GM23338 (cell line): ENCODE results near the gene ESYT2. TPM values are rescaled to one million over a fixed set of nuclear protein-coding genes. Genes with fewer than 3 reads are reported as not detected.
A peak's percentile ranks its signal among the peaks of the same experiment; 100 is the strongest.

ENCODE experiments used
- ATAC-seq: fragments of 200-7000 bp; cut with Tn5 transposase; 3 replicates; pipeline ENCODE4 v1.9.1; 2020
- DNase-seq: peaks from one replicate; pipeline ENCODE4 v3.0.0-alpha.2; 2015; ENCODE audit warnings: low spot score
- H2AFZ ChIP-seq: fragments of 200-600 bp; sonication (generic); 2 replicates; pipeline ENCODE4 v1.8.0; 2016; ENCODE audit warnings: antibody characterized with exemption, mild to moderate bottlenecking, moderate library complexity
- H3F3A ChIP-seq: fragments of 200-600 bp; sonication (generic); replicated peaks from 2 replicates; pipeline ENCODE4 v1.8.0; 2017; ENCODE audit warnings: antibody characterized with exemption, mixed run types, low read depth
- H3K27ac ChIP-seq: fragments of 200-600 bp; sonication (generic); 2 replicates; pipeline ENCODE4 v1.6.1; 2016; ENCODE audit warnings: low read depth
- H3K27me3 ChIP-seq: fragments of 200-600 bp; sonication (generic); 2 replicates; pipeline ENCODE4 v1.8.0; 2016; ENCODE audit warnings: mild to moderate bottlenecking, mixed run types, moderate library complexity; ENCODE audit not compliant: insufficient read depth
- H3K36me3 ChIP-seq: fragments of 200-600 bp; sonication (generic); 2 replicates; pipeline ENCODE4 v1.8.0; 2016; ENCODE audit warnings: mild to moderate bottlenecking; ENCODE audit not compliant: insufficient read depth
- H3K4me1 ChIP-seq: fragments of 200-600 bp; sonication (generic); 2 replicates; pipeline ENCODE4 v1.8.0; 2016; ENCODE audit warnings: mild to moderate bottlenecking, moderate library complexity; ENCODE audit not compliant: insufficient read depth
- H3K4me2 ChIP-seq: fragments of 200-600 bp; sonication (generic); 2 replicates; pipeline ENCODE4 v1.7.1; 2017; ENCODE audit warnings: mixed run types
- H3K4me3 ChIP-seq: fragments of 200-600 bp; sonication (generic); 2 replicates; pipeline ENCODE4 v1.6.1; 2016; ENCODE audit warnings: mixed run types
- H3K79me2 ChIP-seq: fragments of 200-600 bp; sonication (generic); replicated peaks from 2 replicates; pipeline ENCODE4 v1.8.0; 2017; ENCODE audit warnings: mild to moderate bottlenecking; ENCODE audit not compliant: insufficient read depth
- H3K9me2 ChIP-seq: fragments of 200-600 bp; sonication (generic); 2 replicates; pipeline ENCODE4 v1.8.0; 2017; ENCODE audit not compliant: insufficient read depth
- H4K20me1 ChIP-seq: fragments of 200-600 bp; sonication (generic); replicated peaks from 2 replicates; pipeline ENCODE4 v1.8.0; 2017; ENCODE audit warnings: mild to moderate bottlenecking; ENCODE audit not compliant: insufficient read depth
- H3K27ac Mint-ChIP-seq: 2 replicates; pipeline ENCODE4 v1.8.0; 2020; ENCODE audit warnings: inconsistent platforms, mild to moderate bottlenecking, moderate library complexity, mixed read lengths
- H3K27me3 Mint-ChIP-seq: 3 replicates; pipeline ENCODE4 v1.8.0; 2022; ENCODE audit warnings: low read depth, mild to moderate bottlenecking, moderate library complexity, mixed read lengths, inconsistent platforms; ENCODE audit not compliant: insufficient read depth, poor library complexity
- H3K36me3 Mint-ChIP-seq: 3 replicates; pipeline ENCODE4 v1.8.0; 2021; ENCODE audit warnings: low read depth, mild to moderate bottlenecking, inconsistent platforms, moderate library complexity, mixed read lengths
- H3K4me1 Mint-ChIP-seq: 3 replicates; pipeline ENCODE4 v1.8.0; 2020; ENCODE audit warnings: mild to moderate bottlenecking, inconsistent platforms, mixed read lengths
- H3K4me3 Mint-ChIP-seq: 3 replicates; pipeline ENCODE4 v1.8.0; 2021; ENCODE audit warnings: moderate library complexity, mild to moderate bottlenecking, inconsistent platforms, mixed read lengths
- H3K9me3 Mint-ChIP-seq: 3 replicates; pipeline ENCODE4 v1.8.0; 2020; ENCODE audit warnings: moderate library complexity, mild to moderate bottlenecking, inconsistent platforms, mixed read lengths
- CREB1 ChIP-seq: fragments of 250-450 bp; sonication (Bioruptor Pico); IDR thresholded peaks from 2 replicates; pipeline ENCODE4 v1.5.0; 2020; ENCODE audit warnings: low read depth, mild to moderate bottlenecking, moderate library complexity
- EZH2 ChIP-seq: fragments of 200-600 bp; sonication (generic); IDR thresholded peaks from one replicate; pipeline ENCODE4 v1.8.0; 2017; ENCODE audit warnings: antibody characterized with exemption, mild to moderate bottlenecking, low read depth; ENCODE audit not compliant: unreplicated experiment
- EZH2phosphoT487 ChIP-seq: fragments of 200-600 bp; sonication (generic); IDR thresholded peaks from one replicate; pipeline ENCODE4 v1.8.1; 2018; ENCODE audit warnings: antibody characterized with exemption; ENCODE audit not compliant: unreplicated experiment
- NANOG ChIP-seq: IDR thresholded peaks from 2 replicates; pipeline ENCODE4 v1.6.1; 2016; ENCODE audit warnings: antibody characterized with exemption, borderline replicate concordance
- ZNF331 ChIP-seq: fragments of 250-450 bp; sonication (Bioruptor Pico); IDR thresholded peaks from 2 replicates; pipeline ENCODE4 v1.5.0; 2020; ENCODE audit warnings: low read depth, mild to moderate bottlenecking, moderate library complexity
- polyA plus RNA-seq: library from polyadenylated mRNA; unstranded; fragments of >200 nt; fragmentation: Nextera tagmentation; extraction: Ambion mirVana; gene quantifications from 2 replicates; pipeline ENCODE4 v1.2.1, GENCODE V29; 2016
- total RNA-seq: library from RNA; depleted of rRNA; stranded (reverse); fragments of >200 nt; shearing (Covaris generic); gene quantifications from 2 replicates; pipeline ENCODE4 v1.2.3, GENCODE V29; 2014
- TF ChIP-seq, protein P1 (sequence below): IDR thresholded peaks from one replicate; pipeline ENCODE4 v1.6.1; 2018; ENCODE audit warnings: antibody characterized with exemption; ENCODE audit not compliant: unreplicated experiment
- TF ChIP-seq, protein P2 (sequence below): IDR thresholded peaks from 2 replicates; pipeline ENCODE4 v1.6.1; 2016; ENCODE audit warnings: antibody characterized with exemption
- TF ChIP-seq, protein P3 (sequence below): fragments of 250-450 bp; sonication (Bioruptor Pico); IDR thresholded peaks from 2 replicates; pipeline ENCODE4 v1.5.0; 2020; ENCODE audit warnings: mild to moderate bottlenecking, moderate library complexity
- TF ChIP-seq, protein P4 (sequence below), 2 experiments: fragments of 200-600 bp in 1 of 2; sonication (generic) in 1 of 2; conservative IDR thresholded peaks; 2 replicates each; pipeline versions ENCODE4 v1.5.1 to v1.6.1; 2016 to 2017; ENCODE audit warnings: antibody characterized with exemption in 2 of 2, low read depth in 2 of 2, mild to moderate bottlenecking in 2 of 2, moderate library complexity in 1 of 2

ESYT2 gene
- total and polyA plus RNA-seq, 2 experiments from 2014 or later, result 9.6 to 52.7 TPM

DNA sequence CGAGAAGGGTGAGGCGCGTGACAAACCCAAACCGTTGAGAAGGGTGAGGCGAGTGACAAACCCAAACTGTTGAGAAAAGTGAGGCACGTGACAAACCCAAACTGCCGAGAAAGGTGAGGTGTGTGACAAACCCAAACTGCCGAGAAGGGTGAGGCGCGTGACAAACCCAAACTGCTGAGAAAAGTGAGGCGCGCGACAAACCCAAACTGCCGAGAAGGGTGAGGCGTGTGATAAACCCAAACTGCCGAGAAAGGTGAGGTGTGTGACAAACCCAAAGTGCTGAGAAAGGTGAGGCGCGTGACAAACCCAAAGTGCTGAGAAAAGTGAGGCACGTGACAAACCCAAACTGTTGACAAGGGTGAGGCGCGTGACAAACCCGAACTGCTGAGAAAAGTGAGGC is 25.0 kb downstream of the ESYT2 start (continued):
- no peak for TF ChIP-seq EZH2

DNA sequence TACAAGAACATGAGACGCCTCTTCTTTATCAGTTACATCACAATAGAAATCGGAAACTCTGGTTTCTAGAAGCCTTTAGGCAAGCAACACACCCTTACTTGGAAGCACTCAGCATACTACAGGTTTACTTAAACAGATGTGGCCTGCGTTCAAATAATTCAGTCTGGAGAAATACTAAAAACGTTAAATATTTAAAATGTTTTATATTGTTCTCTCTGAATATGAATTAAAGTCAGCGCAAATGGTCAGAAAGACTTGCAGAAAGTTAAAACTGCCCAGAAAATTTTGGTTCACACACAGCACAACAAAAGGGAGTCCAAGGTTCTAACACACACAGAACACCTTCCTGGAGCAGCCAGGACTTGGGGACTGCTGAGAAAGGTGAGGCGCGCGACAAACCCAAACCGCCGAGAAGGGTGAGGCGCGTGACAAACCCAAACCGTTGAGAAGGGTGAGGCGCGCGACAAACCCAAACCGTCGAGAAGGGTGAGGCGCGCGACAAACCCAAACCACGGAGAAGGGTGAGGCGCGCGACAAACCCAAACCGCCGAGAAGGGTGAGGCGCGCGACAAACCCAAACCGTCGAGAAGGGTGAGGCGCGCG is 25.8 kb downstream of the ESYT2 start:
- no peak overlapping the region for H3K27ac ChIP-seq
- peaks cover 9% of the 10 kb centered on the region for H3K4me1 ChIP-seq
- no peak overlapping the region for H3K4me3 Mint-ChIP-seq

More for the DNA sequence above, 25.8 kb downstream of the ESYT2 start:
- Histone ChIP-seq H3F3A (no peaks in the 10 kb centered on the region), H3K4me3 (no peak overlapping the region), H3K36me3 (no peaks in the 10 kb centered on the region), H3K9me2 (no peaks in the 10 kb centered on the region), H3K79me2 (peaks cover 63% of the 10 kb centered on the region), H2AFZ (no peak overlapping the region), H3K27me3 (no peaks in the 10 kb centered on the region), H4K20me1 (no peaks in the 10 kb centered on the region; the same call in 1 of the 2 replicates), H3K4me2 (0 out of 2 replicates have a peak overlapping the region, but pooled peaks have one; percentile 44)
- Mint-ChIP-seq H3K27me3 (peaks cover 5% of the 10 kb centered on the region), H3K36me3 (peaks cover 48% of the 10 kb centered on the region), H3K9me3 (peaks cover 32% of the 10 kb centered on the region), H3K4me1 (peaks cover 6% of the 10 kb centered on the region), H3K27ac (no peak overlapping the region)
- TF ChIP-seq, protein P1, sequence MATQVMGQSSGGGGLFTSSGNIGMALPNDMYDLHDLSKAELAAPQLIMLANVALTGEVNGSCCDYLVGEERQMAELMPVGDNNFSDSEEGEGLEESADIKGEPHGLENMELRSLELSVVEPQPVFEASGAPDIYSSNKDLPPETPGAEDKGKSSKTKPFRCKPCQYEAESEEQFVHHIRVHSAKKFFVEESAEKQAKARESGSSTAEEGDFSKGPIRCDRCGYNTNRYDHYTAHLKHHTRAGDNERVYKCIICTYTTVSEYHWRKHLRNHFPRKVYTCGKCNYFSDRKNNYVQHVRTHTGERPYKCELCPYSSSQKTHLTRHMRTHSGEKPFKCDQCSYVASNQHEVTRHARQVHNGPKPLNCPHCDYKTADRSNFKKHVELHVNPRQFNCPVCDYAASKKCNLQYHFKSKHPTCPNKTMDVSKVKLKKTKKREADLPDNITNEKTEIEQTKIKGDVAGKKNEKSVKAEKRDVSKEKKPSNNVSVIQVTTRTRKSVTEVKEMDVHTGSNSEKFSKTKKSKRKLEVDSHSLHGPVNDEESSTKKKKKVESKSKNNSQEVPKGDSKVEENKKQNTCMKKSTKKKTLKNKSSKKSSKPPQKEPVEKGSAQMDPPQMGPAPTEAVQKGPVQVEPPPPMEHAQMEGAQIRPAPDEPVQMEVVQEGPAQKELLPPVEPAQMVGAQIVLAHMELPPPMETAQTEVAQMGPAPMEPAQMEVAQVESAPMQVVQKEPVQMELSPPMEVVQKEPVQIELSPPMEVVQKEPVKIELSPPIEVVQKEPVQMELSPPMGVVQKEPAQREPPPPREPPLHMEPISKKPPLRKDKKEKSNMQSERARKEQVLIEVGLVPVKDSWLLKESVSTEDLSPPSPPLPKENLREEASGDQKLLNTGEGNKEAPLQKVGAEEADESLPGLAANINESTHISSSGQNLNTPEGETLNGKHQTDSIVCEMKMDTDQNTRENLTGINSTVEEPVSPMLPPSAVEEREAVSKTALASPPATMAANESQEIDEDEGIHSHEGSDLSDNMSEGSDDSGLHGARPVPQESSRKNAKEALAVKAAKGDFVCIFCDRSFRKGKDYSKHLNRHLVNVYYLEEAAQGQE, result no peak
- TF ChIP-seq, protein P2, sequence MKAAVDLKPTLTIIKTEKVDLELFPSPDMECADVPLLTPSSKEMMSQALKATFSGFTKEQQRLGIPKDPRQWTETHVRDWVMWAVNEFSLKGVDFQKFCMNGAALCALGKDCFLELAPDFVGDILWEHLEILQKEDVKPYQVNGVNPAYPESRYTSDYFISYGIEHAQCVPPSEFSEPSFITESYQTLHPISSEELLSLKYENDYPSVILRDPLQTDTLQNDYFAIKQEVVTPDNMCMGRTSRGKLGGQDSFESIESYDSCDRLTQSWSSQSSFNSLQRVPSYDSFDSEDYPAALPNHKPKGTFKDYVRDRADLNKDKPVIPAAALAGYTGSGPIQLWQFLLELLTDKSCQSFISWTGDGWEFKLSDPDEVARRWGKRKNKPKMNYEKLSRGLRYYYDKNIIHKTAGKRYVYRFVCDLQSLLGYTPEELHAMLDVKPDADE, result no peak
- TF ChIP-seq CREB1 (CRISPR knock-in tag) (no peak), ZNF331 (CRISPR knock-in tag) (no peak), EZH2 (no peak), EZH2phosphoT487 (no peak), NANOG (no peak)
- TF ChIP-seq, protein P3, sequence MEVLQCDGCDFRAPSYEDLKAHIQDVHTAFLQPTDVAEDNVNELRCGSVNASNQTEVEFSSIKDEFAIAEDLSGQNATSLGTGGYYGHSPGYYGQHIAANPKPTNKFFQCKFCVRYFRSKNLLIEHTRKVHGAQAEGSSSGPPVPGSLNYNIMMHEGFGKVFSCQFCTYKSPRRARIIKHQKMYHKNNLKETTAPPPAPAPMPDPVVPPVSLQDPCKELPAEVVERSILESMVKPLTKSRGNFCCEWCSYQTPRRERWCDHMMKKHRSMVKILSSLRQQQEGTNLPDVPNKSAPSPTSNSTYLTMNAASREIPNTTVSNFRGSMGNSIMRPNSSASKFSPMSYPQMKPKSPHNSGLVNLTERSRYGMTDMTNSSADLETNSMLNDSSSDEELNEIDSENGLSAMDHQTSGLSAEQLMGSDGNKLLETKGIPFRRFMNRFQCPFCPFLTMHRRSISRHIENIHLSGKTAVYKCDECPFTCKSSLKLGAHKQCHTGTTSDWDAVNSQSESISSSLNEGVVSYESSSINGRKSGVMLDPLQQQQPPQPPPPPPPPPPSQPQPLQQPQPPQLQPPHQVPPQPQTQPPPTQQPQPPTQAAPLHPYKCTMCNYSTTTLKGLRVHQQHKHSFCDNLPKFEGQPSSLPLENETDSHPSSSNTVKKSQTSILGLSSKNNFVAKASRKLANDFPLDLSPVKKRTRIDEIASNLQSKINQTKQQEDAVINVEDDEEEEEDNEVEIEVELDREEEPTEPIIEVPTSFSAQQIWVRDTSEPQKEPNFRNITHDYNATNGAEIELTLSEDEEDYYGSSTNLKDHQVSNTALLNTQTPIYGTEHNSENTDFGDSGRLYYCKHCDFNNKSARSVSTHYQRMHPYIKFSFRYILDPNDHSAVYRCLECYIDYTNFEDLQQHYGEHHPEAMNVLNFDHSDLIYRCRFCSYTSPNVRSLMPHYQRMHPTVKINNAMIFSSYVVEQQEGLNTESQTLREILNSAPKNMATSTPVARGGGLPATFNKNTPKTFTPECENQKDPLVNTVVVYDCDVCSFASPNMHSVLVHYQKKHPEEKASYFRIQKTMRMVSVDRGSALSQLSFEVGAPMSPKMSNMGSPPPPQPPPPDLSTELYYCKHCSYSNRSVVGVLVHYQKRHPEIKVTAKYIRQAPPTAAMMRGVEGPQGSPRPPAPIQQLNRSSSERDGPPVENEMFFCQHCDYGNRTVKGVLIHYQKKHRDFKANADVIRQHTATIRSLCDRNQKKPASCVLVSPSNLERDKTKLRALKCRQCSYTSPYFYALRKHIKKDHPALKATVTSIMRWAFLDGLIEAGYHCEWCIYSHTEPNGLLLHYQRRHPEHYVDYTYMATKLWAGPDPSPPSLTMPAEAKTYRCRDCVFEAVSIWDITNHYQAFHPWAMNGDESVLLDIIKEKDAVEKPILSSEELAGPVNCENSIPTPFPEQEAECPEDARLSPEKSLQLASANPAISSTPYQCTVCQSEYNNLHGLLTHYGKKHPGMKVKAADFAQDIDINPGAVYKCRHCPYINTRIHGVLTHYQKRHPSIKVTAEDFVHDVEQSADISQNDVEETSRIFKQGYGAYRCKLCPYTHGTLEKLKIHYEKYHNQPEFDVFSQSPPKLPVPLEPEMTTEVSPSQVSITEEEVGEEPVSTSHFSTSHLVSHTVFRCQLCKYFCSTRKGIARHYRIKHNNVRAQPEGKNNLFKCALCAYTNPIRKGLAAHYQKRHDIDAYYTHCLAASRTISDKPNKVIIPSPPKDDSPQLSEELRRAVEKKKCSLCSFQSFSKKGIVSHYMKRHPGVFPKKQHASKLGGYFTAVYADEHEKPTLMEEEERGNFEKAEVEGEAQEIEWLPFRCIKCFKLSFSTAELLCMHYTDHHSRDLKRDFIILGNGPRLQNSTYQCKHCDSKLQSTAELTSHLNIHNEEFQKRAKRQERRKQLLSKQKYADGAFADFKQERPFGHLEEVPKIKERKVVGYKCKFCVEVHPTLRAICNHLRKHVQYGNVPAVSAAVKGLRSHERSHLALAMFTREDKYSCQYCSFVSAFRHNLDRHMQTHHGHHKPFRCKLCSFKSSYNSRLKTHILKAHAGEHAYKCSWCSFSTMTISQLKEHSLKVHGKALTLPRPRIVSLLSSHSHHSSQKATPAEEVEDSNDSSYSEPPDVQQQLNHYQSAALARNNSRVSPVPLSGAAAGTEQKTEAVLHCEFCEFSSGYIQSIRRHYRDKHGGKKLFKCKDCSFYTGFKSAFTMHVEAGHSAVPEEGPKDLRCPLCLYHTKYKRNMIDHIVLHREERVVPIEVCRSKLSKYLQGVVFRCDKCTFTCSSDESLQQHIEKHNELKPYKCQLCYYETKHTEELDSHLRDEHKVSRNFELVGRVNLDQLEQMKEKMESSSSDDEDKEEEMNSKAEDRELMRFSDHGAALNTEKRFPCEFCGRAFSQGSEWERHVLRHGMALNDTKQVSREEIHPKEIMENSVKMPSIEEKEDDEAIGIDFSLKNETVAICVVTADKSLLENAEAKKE (CRISPR knock-in tag), result no peak
- TF ChIP-seq, protein P4, sequence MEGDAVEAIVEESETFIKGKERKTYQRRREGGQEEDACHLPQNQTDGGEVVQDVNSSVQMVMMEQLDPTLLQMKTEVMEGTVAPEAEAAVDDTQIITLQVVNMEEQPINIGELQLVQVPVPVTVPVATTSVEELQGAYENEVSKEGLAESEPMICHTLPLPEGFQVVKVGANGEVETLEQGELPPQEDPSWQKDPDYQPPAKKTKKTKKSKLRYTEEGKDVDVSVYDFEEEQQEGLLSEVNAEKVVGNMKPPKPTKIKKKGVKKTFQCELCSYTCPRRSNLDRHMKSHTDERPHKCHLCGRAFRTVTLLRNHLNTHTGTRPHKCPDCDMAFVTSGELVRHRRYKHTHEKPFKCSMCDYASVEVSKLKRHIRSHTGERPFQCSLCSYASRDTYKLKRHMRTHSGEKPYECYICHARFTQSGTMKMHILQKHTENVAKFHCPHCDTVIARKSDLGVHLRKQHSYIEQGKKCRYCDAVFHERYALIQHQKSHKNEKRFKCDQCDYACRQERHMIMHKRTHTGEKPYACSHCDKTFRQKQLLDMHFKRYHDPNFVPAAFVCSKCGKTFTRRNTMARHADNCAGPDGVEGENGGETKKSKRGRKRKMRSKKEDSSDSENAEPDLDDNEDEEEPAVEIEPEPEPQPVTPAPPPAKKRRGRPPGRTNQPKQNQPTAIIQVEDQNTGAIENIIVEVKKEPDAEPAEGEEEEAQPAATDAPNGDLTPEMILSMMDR (conservative IDR thresholded peaks at IDR 0.05; ENCODE audit: low read depth in 2 of 2), result no peak
- DNase-seq (no peak), ATAC-seq (no peak)
